H9 (cell line): ENCODE data around the gene NCOR2. TPM values are rescaled to one million over a fixed set of nuclear protein-coding genes. Genes with fewer than 3 reads are reported as not detected.
A peak's percentile ranks its signal among the peaks of the same experiment; 100 is the strongest.

Experiments used
- DNase-seq: peaks from one replicate; pipeline ENCODE4 v3.0.0-alpha.2; 2017
- H2AFZ ChIP-seq: one replicate; pipeline ENCODE4 v1.6.1; 2013; ENCODE audit warnings: mild to moderate bottlenecking, low read length, control low read depth, moderate library complexity
- H2AK5ac ChIP-seq: 2 replicates; pipeline ENCODE4 v1.6.1; 2013; ENCODE audit warnings: low read length, control low read depth, mixed read lengths; ENCODE audit not compliant: insufficient read length
- H2BK120ac ChIP-seq: one replicate; pipeline ENCODE4 v1.6.1; 2013; ENCODE audit warnings: low read depth, mild to moderate bottlenecking, low read length, control low read depth, inconsistent platforms; ENCODE audit not compliant: poor library complexity, severe bottlenecking
- H2BK12ac ChIP-seq: 2 replicates; pipeline ENCODE4 v1.6.1; 2013; ENCODE audit warnings: low read length, control low read depth, mixed read lengths, low read depth; ENCODE audit not compliant: insufficient read length
- H2BK15ac ChIP-seq: 2 replicates; pipeline ENCODE4 v1.6.1; 2013; ENCODE audit warnings: low read depth, low read length, control low read depth
- H2BK20ac ChIP-seq: one replicate; pipeline ENCODE4 v1.6.1; 2013; ENCODE audit warnings: low read depth, mild to moderate bottlenecking, low read length, control low read depth, inconsistent platforms; ENCODE audit not compliant: poor library complexity, severe bottlenecking
- H2BK5ac ChIP-seq: 2 replicates; pipeline ENCODE4 v1.6.1; 2013; ENCODE audit warnings: low read length, control low read depth, mixed read lengths; ENCODE audit not compliant: insufficient read length
- H3K14ac ChIP-seq: 2 replicates; pipeline ENCODE4 v1.6.1; 2013; ENCODE audit warnings: low read length, control low read depth; ENCODE audit not compliant: insufficient read depth
- H3K18ac ChIP-seq: 2 replicates; pipeline ENCODE4 v1.6.1; 2013; ENCODE audit warnings: low read depth, mild to moderate bottlenecking, mixed read lengths, low read length, control low read depth; ENCODE audit not compliant: insufficient read length
- H3K23ac ChIP-seq: 2 replicates; pipeline ENCODE4 v1.6.1; 2013; ENCODE audit warnings: low read length, control low read depth, mixed read lengths, low read depth; ENCODE audit not compliant: insufficient read length
- H3K23me2 ChIP-seq: 2 replicates; pipeline ENCODE4 v1.6.1; 2013; ENCODE audit warnings: low read depth, mild to moderate bottlenecking, mixed read lengths, low read length, control low read depth; ENCODE audit not compliant: insufficient read length, poor library complexity, severe bottlenecking
- H3K27ac ChIP-seq: 2 replicates; pipeline ENCODE4 v1.5.1; 2013; ENCODE audit warnings: low read length, control low read depth, mixed read lengths, low read depth; ENCODE audit not compliant: insufficient read length
- H3K27me3 ChIP-seq: 2 replicates; pipeline ENCODE4 v1.6.1; 2013; ENCODE audit warnings: low read length, control low read depth, inconsistent platforms; ENCODE audit not compliant: insufficient read depth
- H3K4ac ChIP-seq: 2 replicates; pipeline ENCODE4 v1.6.1; 2013; ENCODE audit warnings: low read depth, mild to moderate bottlenecking, control low read depth, inconsistent platforms, low read length, moderate library complexity
- H3K4me1 ChIP-seq: 2 replicates; pipeline ENCODE4 v1.6.1; 2013; ENCODE audit warnings: low read length, control low read depth, inconsistent platforms; ENCODE audit not compliant: insufficient read depth
- H3K4me2 ChIP-seq: 2 replicates; pipeline ENCODE4 v1.6.1; 2013; ENCODE audit warnings: low read length, control low read depth, mixed read lengths; ENCODE audit not compliant: insufficient read length, insufficient read depth
- H3K56ac ChIP-seq: 2 replicates; pipeline ENCODE4 v1.6.1; 2013; ENCODE audit warnings: low read depth, mild to moderate bottlenecking, mixed read lengths, low read length, control low read depth; ENCODE audit not compliant: insufficient read length
- H3K79me1 ChIP-seq: 2 replicates; pipeline ENCODE4 v1.6.1; 2013; ENCODE audit warnings: low read depth, mild to moderate bottlenecking, moderate library complexity, low read length, control low read depth, inconsistent platforms; ENCODE audit not compliant: insufficient read depth, poor library complexity, severe bottlenecking
- H3K79me2 ChIP-seq: 2 replicates; pipeline ENCODE4 v1.6.1; 2013; ENCODE audit warnings: low read length, control low read depth, inconsistent platforms; ENCODE audit not compliant: insufficient read depth
- H3K9ac ChIP-seq: 2 replicates; pipeline ENCODE4 v1.6.1; 2013; ENCODE audit warnings: low read length, control low read depth, mixed read lengths; ENCODE audit not compliant: insufficient read length; ENCODE audit errors: extremely low read depth
- H3K9me3 ChIP-seq: one replicate; pipeline ENCODE4 v1.6.1; 2013; ENCODE audit warnings: low read depth, low read length, inconsistent platforms; ENCODE audit not compliant: control insufficient read depth
- H3T11ph ChIP-seq: one replicate; pipeline ENCODE4 v1.6.1; 2013; ENCODE audit warnings: mild to moderate bottlenecking, low read length, control low read depth, inconsistent platforms
- H4K20me1 ChIP-seq: one replicate; pipeline ENCODE4 v1.6.1; 2013; ENCODE audit not compliant: control insufficient read depth, insufficient read length, insufficient read depth
- H4K5ac ChIP-seq: 2 replicates; pipeline ENCODE4 v1.6.1; 2013; ENCODE audit warnings: low read depth, mild to moderate bottlenecking, mixed read lengths, low read length, control low read depth; ENCODE audit not compliant: insufficient read length
- H4K8ac ChIP-seq: replicated peaks from 2 replicates; pipeline ENCODE4 v1.6.1; 2013; ENCODE audit warnings: low read length, control low read depth, mixed read lengths, low read depth; ENCODE audit not compliant: insufficient read length
- H4K91ac ChIP-seq: 2 replicates; pipeline ENCODE4 v1.6.1; 2013; ENCODE audit warnings: low read depth, mild to moderate bottlenecking, moderate library complexity, mixed read lengths, low read length, control low read depth; ENCODE audit not compliant: insufficient read length
- H3K27ac Mint-ChIP-seq, 3 experiments: 2 replicates in 2 of 3; 3 replicates in 1 of 3; pipeline ENCODE4 v1.8.0; 2020 to 2021; ENCODE audit warnings: mixed read lengths in 3 of 3, mild to moderate bottlenecking in 1 of 3, moderate library complexity in 1 of 3
- H3K27me3 Mint-ChIP-seq: 2 replicates; pipeline ENCODE4 v1.8.0; 2021; ENCODE audit warnings: low read depth, mild to moderate bottlenecking, moderate library complexity, mixed read lengths
- H3K36me3 Mint-ChIP-seq, 3 experiments: 2 replicates in 2 of 3; 3 replicates in 1 of 3; pipeline ENCODE4 v1.8.0; 2020 to 2021; ENCODE audit warnings: low read depth in 3 of 3, mixed read lengths in 3 of 3; ENCODE audit not compliant: insufficient read depth in 1 of 3
- H3K4me1 Mint-ChIP-seq, 2 experiments: 2 replicates each; pipeline ENCODE4 v1.8.0; 2020; ENCODE audit warnings: mixed read lengths in 2 of 2
- H3K4me3 Mint-ChIP-seq, 2 experiments: 2 replicates in 1 of 2; 3 replicates in 1 of 2; pipeline ENCODE4 v1.8.0; 2020 to 2021; ENCODE audit warnings: mild to moderate bottlenecking in 2 of 2, mixed read lengths in 2 of 2, moderate library complexity in 1 of 2
- H3K9me3 Mint-ChIP-seq, 2 experiments: 2 replicates in 1 of 2; 3 replicates in 1 of 2; pipeline ENCODE4 v1.8.0; 2020; ENCODE audit warnings: mild to moderate bottlenecking in 2 of 2, mixed read lengths in 2 of 2, moderate library complexity in 1 of 2
- CTCF ChIP-seq: fragments of 200-600 bp; sonication (generic); conservative IDR thresholded peaks from 3 replicates; pipeline ENCODE4 v1.8.0; 2021; ENCODE audit warnings: antibody characterized with exemption, mild to moderate bottlenecking
- WGBS: extraction: QIAGEN DNeasy Blood & Tissue Kit; methylation state at CpG from one replicate; pipeline ENCODE4 v1.1.7; 2013; ENCODE audit warnings: missing lambda C conversion rate, low lambda C conversion rate, mixed read lengths; ENCODE audit not compliant: insufficient read length; ENCODE audit errors: extremely low coverage; 5-methylcytosine and 5-hydroxymethylcytosine counted together
- total RNA-seq: library from RNA; stranded (reverse); gene quantifications from 2 replicates; pipeline ENCODE4 v1.2.1, GENCODE V29; 2021

The NCOR2 gene
- total RNA-seq, 1 experiment from 2014 or later: 226 TPM

DNA sequence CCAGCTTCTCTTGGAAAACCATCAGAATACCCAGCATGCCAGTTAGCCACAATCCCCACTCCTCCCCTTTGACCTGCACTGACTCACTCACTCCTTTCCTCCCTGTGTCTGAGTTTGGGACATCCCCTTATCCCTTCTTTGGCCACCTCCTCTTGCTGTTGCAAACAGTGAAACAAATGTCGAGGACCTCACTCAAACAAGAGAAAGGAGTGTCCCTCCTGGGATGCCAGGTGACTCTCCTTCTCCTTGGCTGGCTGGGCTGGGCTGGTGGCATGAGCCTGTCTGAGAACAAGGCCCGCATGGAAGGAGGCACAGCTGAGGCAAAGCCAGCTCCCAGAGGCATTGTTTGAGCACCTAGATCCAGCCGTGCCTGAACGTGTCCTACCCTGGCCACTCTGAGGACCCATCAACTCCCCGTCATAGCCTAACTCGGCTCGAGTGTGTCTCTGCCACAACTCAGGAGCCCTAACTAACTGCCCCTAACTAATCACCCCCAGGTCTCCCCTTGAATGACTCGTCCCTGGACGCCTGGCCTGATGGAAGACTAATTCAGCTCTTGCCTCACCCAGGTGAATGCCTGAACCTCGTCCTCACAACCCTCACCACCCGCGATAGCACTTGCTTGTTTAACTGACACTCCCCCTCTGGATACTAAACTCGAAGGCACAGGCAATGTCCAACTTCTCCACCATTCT is 43.0 kb downstream of the NCOR2 start:
- H3K27ac Mint-ChIP-seq: peak overlapping the region in 2 of 3 experiments; percentile 56 to 72; a peak in 5 of 7 replicates

More for the DNA sequence above, 43.0 kb downstream of the NCOR2 start:
- no peaks in the 10 kb centered on the region for H3K9me3 Mint-ChIP-seq
- Histone ChIP-seq H2BK120ac (no peak overlapping the region), H2BK15ac (no peak overlapping the region), H2AFZ (no peak overlapping the region), H2BK12ac (no peak overlapping the region), H3K23me2 (no peaks in the 10 kb centered on the region), H2BK20ac (no peak overlapping the region), H3K56ac (no peak overlapping the region), H4K20me1 (no peaks in the 10 kb centered on the region), H3K23ac (no peak overlapping the region), H3K79me2 (peaks cover 24% of the 10 kb centered on the region; the same call in 1 of the 2 replicates), H3K18ac (no peak overlapping the region), H3K4me2 (no peak overlapping the region), H3K79me1 (peaks cover 10% of the 10 kb centered on the region), H3K9ac (no peak overlapping the region), H3K4ac (no peak overlapping the region), H4K91ac (no peak overlapping the region), H3K27ac (no peak overlapping the region), H3K9me3 (no peaks in the 10 kb centered on the region), H3T11ph (no peak overlapping the region), H3K14ac (no peak overlapping the region), H4K5ac (no peak overlapping the region), H2BK5ac (no peak overlapping the region), H2AK5ac (no peak overlapping the region), H3K4me1 (no peaks in the 10 kb centered on the region), H3K27me3 (no peaks in the 10 kb centered on the region), H4K8ac (no peak overlapping the region)
- no peak for TF ChIP-seq CTCF
- H3K4me3 Mint-ChIP-seq: no peak overlapping the region
- no peaks in the 10 kb centered on the region for H3K27me3 Mint-ChIP-seq
- WGBS: no CpG with 5 or more reads among the region's 13 CpGs
- peaks cover 19 to 20% of the 10 kb centered on the region in 2 experiments; a peak in 3 of 4 replicates for H3K4me1 Mint-ChIP-seq
- peaks cover 6 to 24% (median 21%) of the 10 kb centered on the region in 3 experiments; a peak in 6 of 7 replicates for H3K36me3 Mint-ChIP-seq
- DNase-seq: no peak
